Thymus (tissue), 11 donors: Measurements from ENCODE around the gene MYO7B. TPM values are rescaled to one million over a fixed set of nuclear protein-coding genes. Genes with fewer than 3 reads are reported as not detected.

Experiments
- DNase-seq, 9 donors: peaks; one replicate each; pipeline ENCODE4 v3.0.0-alpha.2; 2013; ENCODE audit warnings: low spot score in 9 of 9, low read depth in 6 of 9, missing footprints in 1 of 9
- H3K27ac ChIP-seq, 2 donors: one replicate each; pipeline ENCODE4 v1.5.1; 2013; ENCODE audit warnings: control low read depth in 1 of 2, low read depth in 1 of 2, low read length in 1 of 2, mild to moderate bottlenecking in 1 of 2, moderate library complexity in 1 of 2
- H3K27me3 ChIP-seq, 2 donors: one replicate each; pipeline ENCODE4 v1.5.1; 2013; ENCODE audit warnings: low read length in 1 of 2; ENCODE audit not compliant: control insufficient read depth in 2 of 2, insufficient read depth in 1 of 2
- H3K36me3 ChIP-seq, 2 donors: one replicate each; pipeline ENCODE4 v1.5.1; 2013; ENCODE audit warnings: low read length in 1 of 2, mild to moderate bottlenecking in 1 of 2, moderate library complexity in 1 of 2; ENCODE audit not compliant: control insufficient read depth in 2 of 2, insufficient read depth in 2 of 2
- H3K4me1 ChIP-seq, 2 donors: one replicate each; pipeline ENCODE4 v1.5.1; 2013; ENCODE audit warnings: low read length in 2 of 2; ENCODE audit not compliant: control insufficient read depth in 2 of 2, insufficient read depth in 2 of 2
- H3K4me3 ChIP-seq, 2 donors: one replicate each; pipeline ENCODE4 v1.5.1; 2013; ENCODE audit warnings: low read length in 2 of 2, control low read depth in 1 of 2, mild to moderate bottlenecking in 1 of 2
- H3K9me3 ChIP-seq, 2 donors: one replicate each; pipeline ENCODE4 v1.5.1; 2013; ENCODE audit warnings: low read length in 1 of 2, mild to moderate bottlenecking in 1 of 2; ENCODE audit not compliant: control insufficient read depth in 2 of 2, insufficient read depth in 1 of 2
- WGBS: extraction: QIAGEN DNeasy Blood & Tissue Kit; methylation state at CpG from one replicate; pipeline ENCODE4 v1.1.7; 2013; 5-methylcytosine and 5-hydroxymethylcytosine counted together
- polyA plus RNA-seq: library from polyadenylated mRNA; stranded (reverse); fragments of 200-250 nt; gene quantifications from one replicate; pipeline ENCODE4 v1.2.3, GENCODE V29; 2013
- total RNA-seq: library from RNA; stranded (reverse); fragments of 120-200 nt; gene quantifications from one replicate; pipeline ENCODE4 v1.2.4, GENCODE V29; 2013
- donor health status: healthy.

Gene MYO7B
- total and polyA plus RNA-seq, 2 donors: 4.4 to 5.2 TPM

- Histone ChIP-seq H3K36me3 (no peaks in the 10 kb centered on the region), H3K9me3 (no peaks in the 10 kb centered on the region), H3K4me1 (peaks cover 0 to under 1% of the 10 kb centered on the region in 2 donors), H3K27ac (no peak overlapping the region), H3K4me3 (no peak overlapping the region), H3K27me3 (peaks cover 29 to 77% of the 10 kb centered on the region in 2 donors)
- no peak for DNase-seq
- 98% methylated on average over 7 of the region's 7 CpGs for WGBS
Observed at GRCh38 chr2:127669056-127669455, 133.6 kb downstream of the MYO7B start.

GRCh38 chr2:127670055-127670956 is 134.8 kb downstream of the MYO7B start:
- H3K9me3 ChIP-seq: no peaks in the 10 kb centered on the region
- H3K4me3 ChIP-seq: no peak overlapping the region
- peaks cover 2 to 6% of the 10 kb centered on the region in 2 donors for H3K4me1 ChIP-seq
- 95% methylated on average over 10 of the region's 10 CpGs for WGBS
- H3K27me3 ChIP-seq: peaks cover 27 to 77% of the 10 kb centered on the region in 2 donors
- no peak overlapping the region for H3K27ac ChIP-seq
- H3K36me3 ChIP-seq: no peaks in the 10 kb centered on the region
- DNase-seq: no peak

- Histone ChIP-seq H3K4me1 (peaks cover 2 to 11% of the 10 kb centered on the region in 2 donors), H3K4me3 (no peak overlapping the region), H3K27me3 (peaks cover 28 to 77% of the 10 kb centered on the region in 2 donors), H3K36me3 (no peaks in the 10 kb centered on the region), H3K27ac (no peak overlapping the region), H3K9me3 (no peaks in the 10 kb centered on the region)
- WGBS: 94% methylated on average over 5 of the region's 5 CpGs
- no peak for DNase-seq
Observed at GRCh38 chr2:127670957-127671290, 135.4 kb downstream of the MYO7B start.

GRCh38 chr2:127671557-127672302 is 136.2 kb downstream of the MYO7B start:
- H3K27me3 ChIP-seq: peaks cover 26 to 77% of the 10 kb centered on the region in 2 donors
- H3K36me3 ChIP-seq: no peaks in the 10 kb centered on the region
- no peak overlapping the region for H3K4me3 ChIP-seq
- WGBS: 93% methylated on average over 14 of the region's 14 CpGs
- no peak overlapping the region for H3K27ac ChIP-seq
- H3K9me3 ChIP-seq: no peaks in the 10 kb centered on the region
- peaks cover 2 to 12% of the 10 kb centered on the region in 2 donors for H3K4me1 ChIP-seq
- no peak for DNase-seq

GRCh38 chr2:127672341-127673224 is 137.1 kb downstream of the MYO7B start:
- WGBS: 93% methylated on average over 20 of the region's 20 CpGs
- no peak overlapping the region for H3K4me3 ChIP-seq
- peaks cover 29 to 81% of the 10 kb centered on the region in 2 donors for H3K27me3 ChIP-seq
- H3K36me3 ChIP-seq: no peaks in the 10 kb centered on the region
- peaks cover 2 to 12% of the 10 kb centered on the region in 2 donors for H3K4me1 ChIP-seq
- no peak overlapping the region for H3K27ac ChIP-seq
- no peaks in the 10 kb centered on the region for H3K9me3 ChIP-seq
- DNase-seq: no peak

- Histone ChIP-seq H3K9me3 (no peaks in the 10 kb centered on the region), H3K4me3 (no peak overlapping the region), H3K27me3 (peaks cover 29 to 87% of the 10 kb centered on the region in 2 donors), H3K27ac (no peak overlapping the region), H3K4me1 (peaks cover 2 to 12% of the 10 kb centered on the region in 2 donors), H3K36me3 (no peaks in the 10 kb centered on the region)
- WGBS: 97% methylated on average over 17 of the region's 17 CpGs
- DNase-seq: no peak
Observed at GRCh38 chr2:127673291-127674069, 138.0 kb downstream of the MYO7B start.

- Histone ChIP-seq H3K4me1 (peaks cover 2 to 12% of the 10 kb centered on the region in 2 donors), H3K4me3 (peak overlapping the region in 1 of 2 donors; percentile 48), H3K36me3 (no peaks in the 10 kb centered on the region), H3K27me3 (peaks cover 29 to 86% of the 10 kb centered on the region in 2 donors), H3K27ac (no peak overlapping the region), H3K9me3 (no peaks in the 10 kb centered on the region)
- 10% methylated on average over 72 of the region's 72 CpGs for WGBS
- peak in 1 of 9 donors; percentile 22 for DNase-seq
Observed at GRCh38 chr2:127674241-127675209, 139.0 kb downstream of the MYO7B start.
